Naive B cell (primary cell): Measurements from ENCODE around the gene RRP9. TPM values are rescaled to one million over a fixed set of nuclear protein-coding genes. Genes with fewer than 3 reads are reported as not detected.

Source experiments
- ATAC-seq, 2 donors: fragments of 150-1000 bp; cut with Tn5 transposase; 2 replicates each; pipeline ENCODE4 v1.10.0; 2021; ENCODE audit warnings: low read depth in 2 of 2, mild to moderate bottlenecking in 2 of 2, moderate library complexity in 2 of 2
- DNase-seq: peaks from one replicate; pipeline ENCODE4 v3.0.0; 2022
- H3K27ac Mint-ChIP-seq, 6 donors: one replicate each; pipeline ENCODE4 v1.8.0; 2020 to 2022; ENCODE audit warnings: mild to moderate bottlenecking in 6 of 6, mixed read lengths in 6 of 6, moderate library complexity in 5 of 6, inconsistent platforms in 2 of 6
- H3K27me3 Mint-ChIP-seq, 3 donors: one replicate each; pipeline ENCODE4 v1.8.0; 2021 to 2022; ENCODE audit warnings: mixed read lengths in 3 of 3, mild to moderate bottlenecking in 1 of 3
- H3K36me3 Mint-ChIP-seq, 2 donors: one replicate each; pipeline ENCODE4 v1.8.0; 2020 to 2022; ENCODE audit warnings: mixed read lengths in 2 of 2, inconsistent platforms in 1 of 2, mild to moderate bottlenecking in 1 of 2
- H3K4me1 Mint-ChIP-seq, 3 donors: one replicate each; pipeline ENCODE4 v1.8.0; 2020 to 2022; ENCODE audit warnings: mixed read lengths in 3 of 3, inconsistent platforms in 1 of 3, mild to moderate bottlenecking in 1 of 3, moderate library complexity in 1 of 3
- H3K4me3 Mint-ChIP-seq, 8 donors: one replicate each; pipeline ENCODE4 v1.8.0; 2020 to 2022; ENCODE audit warnings: mild to moderate bottlenecking in 8 of 8, mixed read lengths in 8 of 8, moderate library complexity in 8 of 8, inconsistent platforms in 2 of 8
- H3K9me3 Mint-ChIP-seq, 7 donors: one replicate each; pipeline ENCODE4 v1.8.0; 2020 to 2022; ENCODE audit warnings: mixed read lengths in 7 of 7, mild to moderate bottlenecking in 5 of 7, inconsistent platforms in 2 of 7, moderate library complexity in 1 of 7
- polyA plus RNA-seq, 6 donors: library from polyadenylated mRNA; unstranded; fragments of 300-500 nt; fragmentation: Illumina TruSeq; gene quantifications; one replicate each; pipeline ENCODE4 v1.2.3, GENCODE V29; 2021; ENCODE audit warnings: low read depth in 6 of 6

RRP9 gene
- polyA plus RNA-seq, 6 donors from 2014 or later: 16.5 to 29.9 (median 21.4) TPM

DNA sequence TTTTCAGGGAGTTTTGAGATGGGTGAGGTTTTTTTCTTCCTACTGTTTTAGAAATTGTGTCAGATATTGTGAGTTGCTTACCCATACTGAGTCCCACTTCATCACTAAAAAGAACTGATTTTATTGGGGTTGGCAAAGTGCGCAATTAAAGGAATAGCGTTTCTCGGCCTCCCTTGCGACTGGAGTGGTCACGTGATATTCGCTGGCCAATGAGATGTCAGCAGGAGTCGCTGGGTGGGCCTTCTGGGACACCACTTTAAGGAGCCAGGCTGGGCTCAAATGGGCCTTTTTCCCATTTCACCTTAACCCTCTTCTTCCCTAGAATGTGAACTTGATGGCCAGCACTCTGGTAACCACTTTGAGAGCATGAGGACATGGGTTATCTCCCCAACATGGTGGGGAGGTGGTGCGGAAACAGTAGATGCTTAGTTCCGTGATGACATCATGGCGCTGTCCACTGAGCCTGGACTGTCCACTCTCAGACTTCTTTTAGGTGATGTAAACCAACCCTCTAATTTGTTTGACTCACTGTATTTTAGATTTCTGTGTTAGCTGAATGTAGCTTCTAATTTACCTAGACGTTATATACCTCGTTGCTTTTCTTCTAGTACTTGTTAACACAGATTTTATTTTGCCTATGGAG is 53.1 kb downstream of the RRP9 start:
- no peaks in the 10 kb centered on the region for H3K36me3 Mint-ChIP-seq
- H3K27ac Mint-ChIP-seq: no peak overlapping the region
- no peak overlapping the region for H3K4me3 Mint-ChIP-seq
- ATAC-seq (no peak), DNase-seq (no peak)
- H3K27me3 Mint-ChIP-seq: peaks cover 20 to 44% (median 39%) of the 10 kb centered on the region in 3 donors
- H3K4me1 Mint-ChIP-seq: no peaks in the 10 kb centered on the region
- H3K9me3 Mint-ChIP-seq: peaks cover 0 to 3% (median 0%) of the 10 kb centered on the region in 7 donors

DNA sequence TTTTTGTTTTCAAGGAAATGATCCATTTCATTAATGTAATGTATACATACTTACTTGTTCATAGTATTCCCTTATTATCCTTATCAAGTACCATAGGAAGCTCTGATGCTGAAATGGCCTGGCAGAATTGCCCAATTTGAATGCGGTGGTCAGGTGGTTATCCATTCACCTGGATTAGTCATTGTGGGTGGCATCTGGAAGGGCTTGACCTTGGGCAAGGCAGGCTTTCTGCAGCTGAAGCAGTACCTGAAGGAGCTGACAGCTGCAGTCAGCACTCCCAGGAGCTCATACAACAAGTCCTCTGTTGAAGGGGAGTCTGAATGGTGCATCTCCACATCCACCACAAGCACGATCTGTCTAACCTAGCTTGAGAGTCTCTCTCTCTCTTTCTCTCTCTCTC is 54.1 kb downstream of the RRP9 start:
- no peak for DNase-seq
- ATAC-seq: no peak
- H3K9me3 Mint-ChIP-seq: peaks cover 0 to 3% (median 0%) of the 10 kb centered on the region in 7 donors
- H3K36me3 Mint-ChIP-seq: no peaks in the 10 kb centered on the region
- H3K27me3 Mint-ChIP-seq: peaks cover 14 to 40% (median 29%) of the 10 kb centered on the region in 3 donors
- no peak overlapping the region for H3K27ac Mint-ChIP-seq
- H3K4me1 Mint-ChIP-seq: no peaks in the 10 kb centered on the region
- H3K4me3 Mint-ChIP-seq: no peak overlapping the region

- Mint-ChIP-seq H3K9me3 (peaks cover 0 to 3% (median 0%) of the 10 kb centered on the region in 7 donors), H3K27ac (no peak overlapping the region), H3K4me1 (no peaks in the 10 kb centered on the region), H3K27me3 (peaks cover 9 to 40% (median 23%) of the 10 kb centered on the region in 3 donors), H3K36me3 (no peaks in the 10 kb centered on the region), H3K4me3 (no peak overlapping the region)
- ATAC-seq (no peak), DNase-seq (no peak)
Measured at GRCh38 chr3:51886447-51886846, 55.3 kb downstream of the RRP9 start.

Other genes with a start within 250 kb of the RRP9 start
- under 1 TPM in 2 of 6 donors, not detected in 4; 0.07 to 0.15 TPM for gene GRM2, start 234.8 kb downstream of the RRP9 start, polyA plus RNA-seq
- not detected for gene IQCF6, start 162.7 kb downstream of the RRP9 start, polyA plus RNA-seq
- not detected for gene IQCF2, start 80.3 kb downstream of the RRP9 start, polyA plus RNA-seq
- gene IQCF5, start 66.3 kb downstream of the RRP9 start, polyA plus RNA-seq: not detected
- not detected for gene IQCF1, start 38.6 kb downstream of the RRP9 start, polyA plus RNA-seq
- 1 to 10 TPM; 3.5 to 8.4 (median 4.5) TPM for gene PARP3, start 459 bp upstream of the RRP9 start, polyA plus RNA-seq
- not detected for gene GPR62, start 13.5 kb upstream of the RRP9 start, polyA plus RNA-seq
- 1 to 10 TPM; 3.0 to 5.7 (median 5.0) TPM for gene PCBP4, start 25.6 kb upstream of the RRP9 start, polyA plus RNA-seq
- 10 to 100 TPM; 60.4 to 65.8 (median 63.4) TPM for gene ABHD14B, start 32.1 kb upstream of the RRP9 start, polyA plus RNA-seq
- gene ABHD14A, start 33.2 kb upstream of the RRP9 start, polyA plus RNA-seq: 10 to 100 TPM; 32.9 to 66.0 (median 40.4) TPM
- 10 to 100 TPM; 15.2 to 23.1 (median 18.4) TPM for gene ACY1, start 41.6 kb upstream of the RRP9 start, polyA plus RNA-seq
- 1,000 to 10,000 TPM in 5 of 6 donors, 100 to 1,000 TPM in 1; 871 to 1,582 (median 1,414) TPM for gene RPL29, start 54.0 kb upstream of the RRP9 start, polyA plus RNA-seq
- under 1 TPM in 5 of 6 donors, not detected in 1; 0.11 to 0.82 (median 0.62) TPM for gene DUSP7, start 114.7 kb upstream of the RRP9 start, polyA plus RNA-seq
- gene POC1A, start 212.5 kb upstream of the RRP9 start, polyA plus RNA-seq: 1 to 10 TPM; 1.2 to 4.9 (median 1.6) TPM